GM23338 (cell line): ENCODE results near the gene TAPBP. TPM values are rescaled to one million over a fixed set of nuclear protein-coding genes. Genes with fewer than 3 reads are reported as not detected.

Experiments used
- ATAC-seq: fragments of 200-7000 bp; cut with Tn5 transposase; 3 replicates; pipeline ENCODE4 v1.9.1; 2020
- DNase-seq: peaks from one replicate; pipeline ENCODE4 v3.0.0-alpha.2; 2015; ENCODE audit warnings: low spot score
- H2AFZ ChIP-seq: fragments of 200-600 bp; sonication (generic); 2 replicates; pipeline ENCODE4 v1.8.0; 2016; ENCODE audit warnings: antibody characterized with exemption, mild to moderate bottlenecking, moderate library complexity
- H3F3A ChIP-seq: fragments of 200-600 bp; sonication (generic); replicated peaks from 2 replicates; pipeline ENCODE4 v1.8.0; 2017; ENCODE audit warnings: antibody characterized with exemption, mixed run types, low read depth
- H3K27ac ChIP-seq: fragments of 200-600 bp; sonication (generic); 2 replicates; pipeline ENCODE4 v1.6.1; 2016; ENCODE audit warnings: low read depth
- H3K27me3 ChIP-seq: fragments of 200-600 bp; sonication (generic); 2 replicates; pipeline ENCODE4 v1.8.0; 2016; ENCODE audit warnings: mild to moderate bottlenecking, mixed run types, moderate library complexity; ENCODE audit not compliant: insufficient read depth
- H3K36me3 ChIP-seq: fragments of 200-600 bp; sonication (generic); 2 replicates; pipeline ENCODE4 v1.8.0; 2016; ENCODE audit warnings: mild to moderate bottlenecking; ENCODE audit not compliant: insufficient read depth
- H3K4me1 ChIP-seq: fragments of 200-600 bp; sonication (generic); 2 replicates; pipeline ENCODE4 v1.8.0; 2016; ENCODE audit warnings: mild to moderate bottlenecking, moderate library complexity; ENCODE audit not compliant: insufficient read depth
- H3K4me2 ChIP-seq: fragments of 200-600 bp; sonication (generic); 2 replicates; pipeline ENCODE4 v1.7.1; 2017; ENCODE audit warnings: mixed run types
- H3K4me3 ChIP-seq: fragments of 200-600 bp; sonication (generic); 2 replicates; pipeline ENCODE4 v1.6.1; 2016; ENCODE audit warnings: mixed run types
- H3K79me2 ChIP-seq: fragments of 200-600 bp; sonication (generic); replicated peaks from 2 replicates; pipeline ENCODE4 v1.8.0; 2017; ENCODE audit warnings: mild to moderate bottlenecking; ENCODE audit not compliant: insufficient read depth
- H3K9me2 ChIP-seq: fragments of 200-600 bp; sonication (generic); 2 replicates; pipeline ENCODE4 v1.8.0; 2017; ENCODE audit not compliant: insufficient read depth
- H4K20me1 ChIP-seq: fragments of 200-600 bp; sonication (generic); replicated peaks from 2 replicates; pipeline ENCODE4 v1.8.0; 2017; ENCODE audit warnings: mild to moderate bottlenecking; ENCODE audit not compliant: insufficient read depth
- H3K27ac Mint-ChIP-seq: 2 replicates; pipeline ENCODE4 v1.8.0; 2020; ENCODE audit warnings: inconsistent platforms, mild to moderate bottlenecking, moderate library complexity, mixed read lengths
- H3K27me3 Mint-ChIP-seq: 3 replicates; pipeline ENCODE4 v1.8.0; 2022; ENCODE audit warnings: low read depth, mild to moderate bottlenecking, moderate library complexity, mixed read lengths, inconsistent platforms; ENCODE audit not compliant: insufficient read depth, poor library complexity
- H3K36me3 Mint-ChIP-seq: 3 replicates; pipeline ENCODE4 v1.8.0; 2021; ENCODE audit warnings: low read depth, mild to moderate bottlenecking, inconsistent platforms, moderate library complexity, mixed read lengths
- H3K4me1 Mint-ChIP-seq: 3 replicates; pipeline ENCODE4 v1.8.0; 2020; ENCODE audit warnings: mild to moderate bottlenecking, inconsistent platforms, mixed read lengths
- H3K4me3 Mint-ChIP-seq: 3 replicates; pipeline ENCODE4 v1.8.0; 2021; ENCODE audit warnings: moderate library complexity, mild to moderate bottlenecking, inconsistent platforms, mixed read lengths
- H3K9me3 Mint-ChIP-seq: 3 replicates; pipeline ENCODE4 v1.8.0; 2020; ENCODE audit warnings: moderate library complexity, mild to moderate bottlenecking, inconsistent platforms, mixed read lengths
- CREB1 ChIP-seq: fragments of 250-450 bp; sonication (Bioruptor Pico); IDR thresholded peaks from 2 replicates; pipeline ENCODE4 v1.5.0; 2020; ENCODE audit warnings: low read depth, mild to moderate bottlenecking, moderate library complexity
- CTCF ChIP-seq, 2 experiments: fragments of 200-600 bp in 1 of 2; sonication (generic) in 1 of 2; conservative IDR thresholded peaks; 2 replicates each; pipeline versions ENCODE4 v1.5.1 to v1.6.1; 2016 to 2017; ENCODE audit warnings: antibody characterized with exemption in 2 of 2, low read depth in 2 of 2, mild to moderate bottlenecking in 2 of 2, moderate library complexity in 1 of 2
- ETS1 ChIP-seq: IDR thresholded peaks from 2 replicates; pipeline ENCODE4 v1.6.1; 2016; ENCODE audit warnings: antibody characterized with exemption
- EZH2 ChIP-seq: fragments of 200-600 bp; sonication (generic); IDR thresholded peaks from one replicate; pipeline ENCODE4 v1.8.0; 2017; ENCODE audit warnings: antibody characterized with exemption, mild to moderate bottlenecking, low read depth; ENCODE audit not compliant: unreplicated experiment
- EZH2phosphoT487 ChIP-seq: fragments of 200-600 bp; sonication (generic); IDR thresholded peaks from one replicate; pipeline ENCODE4 v1.8.1; 2018; ENCODE audit warnings: antibody characterized with exemption; ENCODE audit not compliant: unreplicated experiment
- JUNB ChIP-seq: IDR thresholded peaks from one replicate; pipeline ENCODE4 v1.6.1; 2016; ENCODE audit warnings: antibody characterized with exemption; ENCODE audit not compliant: unreplicated experiment
- NANOG ChIP-seq: IDR thresholded peaks from 2 replicates; pipeline ENCODE4 v1.6.1; 2016; ENCODE audit warnings: antibody characterized with exemption, borderline replicate concordance
- POLR2AphosphoS5 ChIP-seq: IDR thresholded peaks from 2 replicates; pipeline ENCODE4 v1.6.1; 2016; ENCODE audit warnings: antibody characterized with exemption, low read depth
- REST ChIP-seq: IDR thresholded peaks from one replicate; pipeline ENCODE4 v1.6.1; 2018; ENCODE audit warnings: antibody characterized with exemption; ENCODE audit not compliant: unreplicated experiment
- STAT1 ChIP-seq: IDR thresholded peaks from one replicate; pipeline ENCODE4 v1.6.1; 2016; ENCODE audit warnings: antibody characterized with exemption; ENCODE audit not compliant: unreplicated experiment
- ZNF114 ChIP-seq: fragments of 250-450 bp; sonication (Bioruptor Pico); IDR thresholded peaks from 2 replicates; pipeline ENCODE4 v1.5.0; 2020; ENCODE audit warnings: mild to moderate bottlenecking, moderate library complexity
- ZNF331 ChIP-seq: fragments of 250-450 bp; sonication (Bioruptor Pico); IDR thresholded peaks from 2 replicates; pipeline ENCODE4 v1.5.0; 2020; ENCODE audit warnings: low read depth, mild to moderate bottlenecking, moderate library complexity
- polyA plus RNA-seq: library from polyadenylated mRNA; unstranded; fragments of >200 nt; fragmentation: Nextera tagmentation; extraction: Ambion mirVana; gene quantifications from 2 replicates; pipeline ENCODE4 v1.2.1, GENCODE V29; 2016
- total RNA-seq: library from RNA; depleted of rRNA; stranded (reverse); fragments of >200 nt; shearing (Covaris generic); gene quantifications from 2 replicates; pipeline ENCODE4 v1.2.3, GENCODE V29; 2014

TAPBP gene
- total and polyA plus RNA-seq, 2 experiments from 2014 or later, result 19.9 to 37.5 TPM

DNA sequence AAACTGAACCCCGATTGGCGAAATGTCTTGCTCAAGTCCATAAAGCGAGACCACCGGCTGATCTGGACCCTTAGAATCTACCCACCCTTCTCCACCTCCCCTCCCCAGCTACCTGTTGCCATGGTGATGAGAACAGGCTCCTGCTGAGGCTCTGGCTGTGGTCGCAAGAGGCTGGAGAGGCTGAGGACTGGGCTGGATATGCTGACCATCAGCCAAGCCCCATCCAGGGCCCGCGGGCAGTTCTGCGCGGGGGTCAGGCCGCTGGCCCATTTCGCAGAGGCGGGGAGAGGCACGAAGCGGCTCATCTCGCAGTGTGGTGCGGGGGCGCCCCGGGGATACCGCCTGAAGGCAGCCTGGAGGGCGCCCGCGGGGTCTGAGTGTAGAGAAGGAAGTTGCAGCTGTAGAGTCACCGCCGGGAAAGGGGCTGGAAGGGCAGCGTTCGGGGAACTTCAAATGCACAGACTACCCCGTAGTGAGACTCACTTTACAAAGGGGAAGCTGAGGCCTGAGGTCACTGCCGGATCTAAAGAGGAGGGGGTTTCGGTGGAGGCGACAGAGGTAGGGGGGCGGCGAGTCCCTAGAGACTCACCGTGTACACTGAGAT lies 671 bp downstream of the TAPBP start (continued):
- TF ChIP-seq ETS1, result no peak
- TF ChIP-seq CTCF (conservative IDR thresholded peaks at IDR 0.05; ENCODE audit: low read depth in 2 of 2), result no peak
- TF ChIP-seq POLR2AphosphoS5, result no peak
- no peak for TF ChIP-seq ZNF114 (CRISPR knock-in tag)
- TF ChIP-seq EZH2phosphoT487, result no peak
- no peak for TF ChIP-seq ZNF331
- no peak for TF ChIP-seq STAT1
- no peak for TF ChIP-seq JUNB
- TF ChIP-seq REST, result no peak
- TF ChIP-seq CREB1 (CRISPR knock-in tag), result no peak

GRCh38 chr6:33312361-33313104 lies 1.3 kb downstream of the TAPBP start:
- peak overlapping the region; percentile 80 for H2AFZ ChIP-seq
- Mint-ChIP-seq H3K4me1 (peaks cover 35% of the 10 kb centered on the region), H3K27ac (no peak overlapping the region; the same call in 1 of the 2 replicates), H3K27me3 (peaks cover 20% of the 10 kb centered on the region), H3K4me3 (peak overlapping the region; percentile 92), H3K9me3 (no peaks in the 10 kb centered on the region; the same call in 2 of the 3 replicates), H3K36me3 (no peaks in the 10 kb centered on the region)
- H3K79me2 ChIP-seq, result 0 out of 2 replicates have a peak, but pooled peaks cover 6% of the 10 kb centered on the region
- TF ChIP-seq EZH2, result no peak
- TF ChIP-seq CTCF (conservative IDR thresholded peaks at IDR 0.05; ENCODE audit: low read depth in 2 of 2), result 0 out of 4 replicates have a peak, but pooled peaks of 1 of the 2 experiments have one; percentile 14
- TF ChIP-seq NANOG, result no peak
- TF ChIP-seq POLR2AphosphoS5, result peak; percentile 28
- no peak for TF ChIP-seq CREB1 (CRISPR knock-in tag)
- H3K4me3 ChIP-seq, result peak overlapping the region; percentile 91
- DNase-seq (peak; percentile 97), ATAC-seq (peak; percentile 56)
- H3K27me3 ChIP-seq, result no peaks in the 10 kb centered on the region
- peaks cover 20% of the 10 kb centered on the region for H3K4me1 ChIP-seq
- no peaks in the 10 kb centered on the region for H3K9me2 ChIP-seq
- peaks cover 10% of the 10 kb centered on the region for H3F3A ChIP-seq
- peak overlapping the region; percentile 99 for H3K4me2 ChIP-seq
- peak overlapping the region; percentile 15; the same call in 1 of the 2 replicates for H3K27ac ChIP-seq
- no peaks in the 10 kb centered on the region; the same call in 1 of the 2 replicates for H4K20me1 ChIP-seq
- no peaks in the 10 kb centered on the region for H3K36me3 ChIP-seq
